Duodenal mucosa (tissue), 2 donors: ENCODE data around the gene MYO7B.

Source experiments
- H3K27ac ChIP-seq: one replicate; pipeline ENCODE4 v1.7.0; 2013; ENCODE audit warnings: low read depth, low read length
- H3K27me3 ChIP-seq, 2 donors: one replicate each; pipeline ENCODE4 v1.7.0; 2013; ENCODE audit warnings: low read length in 2 of 2, control low read depth in 1 of 2; ENCODE audit not compliant: insufficient read depth in 2 of 2, control insufficient read depth in 1 of 2
- H3K36me3 ChIP-seq, 2 donors: one replicate each; pipeline ENCODE4 v1.7.0; 2013; ENCODE audit warnings: low read length in 2 of 2, control low read depth in 1 of 2; ENCODE audit not compliant: insufficient read depth in 2 of 2, control insufficient read depth in 1 of 2
- H3K4me1 ChIP-seq, 2 donors: one replicate each; pipeline ENCODE4 v1.7.0; 2013; ENCODE audit warnings: low read length in 2 of 2, control low read depth in 1 of 2; ENCODE audit not compliant: insufficient read depth in 2 of 2, control insufficient read depth in 1 of 2
- H3K4me3 ChIP-seq, 2 donors: one replicate each; pipeline ENCODE4 v1.7.0; 2013; ENCODE audit warnings: low read length in 2 of 2, low read depth in 1 of 2
- H3K9ac ChIP-seq, 2 donors: one replicate each; pipeline ENCODE4 v1.7.0; 2013; ENCODE audit warnings: low read length in 2 of 2, low read depth in 1 of 2
- H3K9me3 ChIP-seq, 2 donors: one replicate each; pipeline ENCODE4 v1.7.0; 2013; ENCODE audit warnings: low read length in 2 of 2, control low read depth in 1 of 2; ENCODE audit not compliant: control insufficient read depth in 1 of 2

MYO7B gene

GRCh38 chr2:127653421-127654083 lies 118.1 kb downstream of the MYO7B start:
- Histone ChIP-seq H3K36me3 (no peaks in the 10 kb centered on the region), H3K9ac (no peak overlapping the region), H3K4me3 (no peak overlapping the region), H3K27ac (no peak overlapping the region), H3K4me1 (peaks cover 0 to under 1% of the 10 kb centered on the region in 2 donors), H3K9me3 (no peaks in the 10 kb centered on the region), H3K27me3 (no peaks in the 10 kb centered on the region)

GRCh38 chr2:127654084-127654837 lies 118.8 kb downstream of the MYO7B start:
- Histone ChIP-seq H3K9ac (no peak overlapping the region), H3K4me1 (peaks cover 0 to 7% of the 10 kb centered on the region in 2 donors), H3K27me3 (no peaks in the 10 kb centered on the region), H3K4me3 (no peak overlapping the region), H3K9me3 (no peaks in the 10 kb centered on the region), H3K27ac (no peak overlapping the region), H3K36me3 (no peaks in the 10 kb centered on the region)

- Histone ChIP-seq H3K36me3 (no peaks in the 10 kb centered on the region), H3K27ac (no peak overlapping the region), H3K4me1 (peaks cover 0 to 11% of the 10 kb centered on the region in 2 donors)
Measured at GRCh38 chr2:127654838-127655175, 119.3 kb downstream of the MYO7B start.

GRCh38 chr2:127655209-127656073 lies 120.0 kb downstream of the MYO7B start:
- Histone ChIP-seq H3K9ac (no peak overlapping the region), H3K9me3 (no peaks in the 10 kb centered on the region), H3K4me1 (peaks cover 0 to 11% of the 10 kb centered on the region in 2 donors), H3K27ac (no peak overlapping the region), H3K27me3 (no peaks in the 10 kb centered on the region), H3K4me3 (no peak overlapping the region), H3K36me3 (no peaks in the 10 kb centered on the region)

More at GRCh38 chr2:127654838-127655175, 119.3 kb downstream of the MYO7B start:
- Histone ChIP-seq H3K9me3 (no peaks in the 10 kb centered on the region), H3K27me3 (no peaks in the 10 kb centered on the region), H3K4me3 (no peak overlapping the region), H3K9ac (no peak overlapping the region)

GRCh38 chr2:127656569-127657231 lies 121.2 kb downstream of the MYO7B start:
- no peaks in the 10 kb centered on the region for H3K9me3 ChIP-seq
- no peak overlapping the region for H3K27ac ChIP-seq
- H3K27me3 ChIP-seq: no peaks in the 10 kb centered on the region
- no peak overlapping the region for H3K4me3 ChIP-seq
- no peaks in the 10 kb centered on the region for H3K36me3 ChIP-seq
- H3K9ac ChIP-seq: no peak overlapping the region
- peaks cover 0 to 14% of the 10 kb centered on the region in 2 donors for H3K4me1 ChIP-seq

- H3K4me3 ChIP-seq: no peak overlapping the region
- no peak overlapping the region for H3K9ac ChIP-seq
- no peaks in the 10 kb centered on the region for H3K9me3 ChIP-seq
- H3K4me1 ChIP-seq: peaks cover 0 to 14% of the 10 kb centered on the region in 2 donors
- no peak overlapping the region for H3K27ac ChIP-seq
- H3K36me3 ChIP-seq: no peaks in the 10 kb centered on the region
- no peaks in the 10 kb centered on the region for H3K27me3 ChIP-seq
Measured at GRCh38 chr2:127657232-127657595, 121.7 kb downstream of the MYO7B start.

- no peaks in the 10 kb centered on the region for H3K9me3 ChIP-seq
- no peak overlapping the region for H3K27ac ChIP-seq
- peaks cover 0 to 14% of the 10 kb centered on the region in 2 donors for H3K4me1 ChIP-seq
- no peak overlapping the region for H3K4me3 ChIP-seq
- H3K9ac ChIP-seq: no peak overlapping the region
- H3K27me3 ChIP-seq: peaks cover 2 to 5% of the 10 kb centered on the region in 2 donors
- H3K36me3 ChIP-seq: no peaks in the 10 kb centered on the region
Measured at GRCh38 chr2:127658146-127658545, 122.7 kb downstream of the MYO7B start.

- Histone ChIP-seq H3K27ac (no peak overlapping the region), H3K36me3 (no peaks in the 10 kb centered on the region), H3K4me3 (no peak overlapping the region), H3K9ac (no peak overlapping the region), H3K9me3 (no peaks in the 10 kb centered on the region), H3K4me1 (peaks cover 0 to 14% of the 10 kb centered on the region in 2 donors), H3K27me3 (peaks cover 9 to 11% of the 10 kb centered on the region in 2 donors)
Measured at GRCh38 chr2:127658641-127659407, 123.3 kb downstream of the MYO7B start.
